ENCODE data around the gene TENM4.

The TENM4 gene

DNA sequence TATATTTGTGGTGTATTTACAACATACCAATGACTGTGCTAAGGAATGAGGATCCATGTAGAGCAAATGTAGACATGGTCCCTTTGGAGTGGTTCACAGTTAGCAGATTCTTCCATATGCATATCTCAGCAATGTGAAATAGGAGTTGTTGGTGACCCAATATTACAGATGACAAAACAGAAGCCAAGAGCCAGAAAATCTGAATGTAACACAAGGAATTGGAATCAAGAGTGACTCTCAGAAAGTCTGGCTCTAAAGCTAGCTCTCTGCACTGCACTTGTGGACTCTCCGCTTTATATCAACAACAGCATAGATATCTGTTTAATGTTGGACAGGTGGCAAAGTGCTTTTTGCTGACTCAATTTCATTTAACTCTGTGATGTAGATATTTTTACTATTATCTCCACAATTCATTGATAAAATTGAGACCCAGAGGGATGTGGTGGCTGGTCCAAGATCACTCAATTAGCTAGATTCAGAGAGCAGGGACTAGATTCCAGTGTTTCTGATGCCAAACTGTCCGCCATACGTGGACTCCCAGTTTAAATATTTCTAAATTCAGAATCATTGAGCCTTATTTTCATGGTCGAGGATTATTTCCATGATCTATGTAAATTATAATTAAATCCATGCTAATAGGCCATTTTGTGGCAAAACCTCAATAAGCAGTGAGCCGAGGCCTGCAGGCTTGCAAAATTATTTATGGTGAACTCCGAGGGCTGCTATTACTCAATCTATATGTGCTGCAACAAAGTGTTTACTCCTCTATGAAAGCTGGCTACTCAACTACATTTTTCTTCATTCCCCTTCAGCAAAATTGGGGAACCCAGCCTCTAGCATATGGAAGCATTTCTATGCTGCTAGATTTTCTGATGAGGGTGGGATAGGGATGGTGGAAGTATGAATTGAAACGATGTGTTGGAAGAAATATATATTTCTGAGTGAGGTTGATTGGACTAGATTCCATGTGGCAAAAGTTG, 21.1 kb upstream of the TENM4 start:
- no peak overlapping the region for H3K4me3 ChIP-seq (ENCODE audit: low read length)
- TF ChIP-seq EZH2phosphoT487 (IDR thresholded peaks at IDR 0.05; ENCODE audit: borderline replicate concordance, low read length) (no peak), CTCF (IDR thresholded peaks at IDR 0.05; ENCODE audit: low read depth, low read length, poor library complexity, severe bottlenecking) (no peak)
- H3K4me2 ChIP-seq (ENCODE audit: low read length), result no peak overlapping the region
- no peaks in the 10 kb centered on the region for H3K4me1 ChIP-seq (ENCODE audit: control insufficient read depth, low read length)
- H3K79me2 ChIP-seq (ENCODE audit: control insufficient read depth, low read length), result no peaks in the 10 kb centered on the region
- H3K9me2 ChIP-seq (replicated peaks; ENCODE audit: control insufficient read depth, low read length), result no peaks in the 10 kb centered on the region
- no peak overlapping the region for H3K27ac ChIP-seq (ENCODE audit: low read depth, low read length)
- no peaks in the 10 kb centered on the region for H4K20me1 ChIP-seq (ENCODE audit: control insufficient read depth, insufficient read depth, low read depth, low read length)
- no peaks in the 10 kb centered on the region for H3K36me3 ChIP-seq (ENCODE audit: control insufficient read depth, low read length)
- H3F3A ChIP-seq (ENCODE audit: control insufficient read depth, insufficient read depth), result no peaks in the 10 kb centered on the region
- H3K9me3 ChIP-seq (ENCODE audit: control insufficient read depth, insufficient read depth, low read length), result no peaks in the 10 kb centered on the region
- no peaks in the 10 kb centered on the region for H3K27me3 ChIP-seq (ENCODE audit: control insufficient read depth, low read length)

DNA sequence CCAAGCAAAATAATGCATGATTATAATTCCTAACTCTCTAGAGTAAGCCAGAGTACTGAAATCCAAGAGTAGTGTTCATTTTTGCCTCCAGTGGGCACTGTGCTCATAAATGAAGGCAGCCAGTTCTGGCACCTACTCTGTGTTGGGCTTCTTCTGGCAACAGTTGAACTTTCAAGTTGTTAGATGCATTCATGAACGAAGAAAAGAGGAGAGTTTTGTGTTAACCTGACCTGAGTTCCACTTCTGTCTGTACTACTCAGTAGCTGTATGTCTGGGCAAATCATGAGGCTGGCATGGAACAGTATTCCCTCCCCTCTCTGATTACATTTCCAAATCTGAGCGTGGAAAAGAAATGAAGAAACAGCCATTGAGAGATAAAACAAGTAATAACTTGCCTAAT, 20.3 kb upstream of the TENM4 start:
- no peaks in the 10 kb centered on the region for H4K20me1 ChIP-seq (ENCODE audit: control insufficient read depth, insufficient read depth, low read depth, low read length)
- H3K79me2 ChIP-seq (ENCODE audit: control insufficient read depth, low read length), result no peaks in the 10 kb centered on the region
- no peaks in the 10 kb centered on the region for H3K9me3 ChIP-seq (ENCODE audit: control insufficient read depth, insufficient read depth, low read length)
- H3K27ac ChIP-seq (ENCODE audit: low read depth, low read length), result no peak overlapping the region
- no peaks in the 10 kb centered on the region for H3F3A ChIP-seq (ENCODE audit: control insufficient read depth, insufficient read depth)
- no peaks in the 10 kb centered on the region for H3K9me2 ChIP-seq (replicated peaks; ENCODE audit: control insufficient read depth, low read length)
- H3K4me3 ChIP-seq (ENCODE audit: low read length), result no peak overlapping the region
- H3K4me2 ChIP-seq (ENCODE audit: low read length), result no peak overlapping the region
- peak; percentile 29 for TF ChIP-seq CTCF (IDR thresholded peaks at IDR 0.05; ENCODE audit: low read depth, low read length, poor library complexity, severe bottlenecking)
- no peak for TF ChIP-seq EZH2phosphoT487 (IDR thresholded peaks at IDR 0.05; ENCODE audit: borderline replicate concordance, low read length)
- H3K4me1 ChIP-seq (ENCODE audit: control insufficient read depth, low read length), result no peaks in the 10 kb centered on the region
- H3K36me3 ChIP-seq (ENCODE audit: control insufficient read depth, low read length), result no peaks in the 10 kb centered on the region
- no peaks in the 10 kb centered on the region for H3K27me3 ChIP-seq (ENCODE audit: control insufficient read depth, low read length)

DNA sequence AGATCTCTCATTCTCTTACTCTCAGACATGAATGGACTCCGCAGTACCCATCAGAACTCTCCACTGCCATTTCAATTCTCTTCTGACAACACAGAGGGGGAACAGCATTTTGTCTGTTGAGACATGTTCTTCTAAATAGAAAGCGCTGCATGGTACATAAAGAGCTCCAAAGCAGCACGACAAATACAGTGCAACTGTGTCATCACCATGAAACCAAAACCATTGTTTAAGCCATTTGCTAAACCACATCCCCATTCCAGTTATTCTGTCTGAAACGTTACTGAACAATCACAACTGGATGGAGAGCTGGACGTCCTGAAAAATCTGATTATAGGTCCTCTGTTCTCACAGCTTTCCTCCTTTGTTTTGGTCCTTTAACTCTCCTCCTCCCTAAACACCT, 17.9 kb upstream of the TENM4 start:
- Histone ChIP-seq H3K27ac (ENCODE audit: low read depth, low read length) (no peak overlapping the region), H3K9me3 (ENCODE audit: control insufficient read depth, insufficient read depth, low read length) (no peaks in the 10 kb centered on the region), H3K36me3 (ENCODE audit: control insufficient read depth, low read length) (no peaks in the 10 kb centered on the region), H4K20me1 (ENCODE audit: control insufficient read depth, insufficient read depth, low read depth, low read length) (no peaks in the 10 kb centered on the region), H3K9me2 (replicated peaks; ENCODE audit: control insufficient read depth, low read length) (no peaks in the 10 kb centered on the region), H3K4me3 (ENCODE audit: low read length) (no peak overlapping the region), H3K27me3 (ENCODE audit: control insufficient read depth, low read length) (no peaks in the 10 kb centered on the region), H3K4me2 (ENCODE audit: low read length) (no peak overlapping the region), H3K4me1 (ENCODE audit: control insufficient read depth, low read length) (no peaks in the 10 kb centered on the region), H3F3A (ENCODE audit: control insufficient read depth, insufficient read depth) (no peaks in the 10 kb centered on the region), H3K79me2 (ENCODE audit: control insufficient read depth, low read length) (no peaks in the 10 kb centered on the region)
- TF ChIP-seq EZH2phosphoT487 (IDR thresholded peaks at IDR 0.05; ENCODE audit: borderline replicate concordance, low read length) (no peak), CTCF (IDR thresholded peaks at IDR 0.05; ENCODE audit: low read depth, low read length, poor library complexity, severe bottlenecking) (no peak)

Measured in DOHH2 (cell line).